Measurements from ENCODE around the gene TBXT.

Gene TBXT

GRCh38 chr6:166162599-166163342 lies 4.9 kb downstream of the TBXT start:
- no peak for TF ChIP-seq CTCF (IDR thresholded peaks at IDR 0.05; ENCODE audit: low read depth, low read length)
- no peak overlapping the region for H3K4me3 ChIP-seq (ENCODE audit: low read depth, low read length)

GRCh38 chr6:166157930-166158617 lies 9.6 kb downstream of the TBXT start:
- no peak overlapping the region for H3K4me3 ChIP-seq (ENCODE audit: low read depth, low read length)
- TF ChIP-seq CTCF (IDR thresholded peaks at IDR 0.05; ENCODE audit: low read depth, low read length): no peak

GRCh38 chr6:166156942-166157341 lies 10.7 kb downstream of the TBXT start:
- no peak overlapping the region for H3K4me3 ChIP-seq (ENCODE audit: low read depth, low read length)
- no peak for TF ChIP-seq CTCF (IDR thresholded peaks at IDR 0.05; ENCODE audit: low read depth, low read length)

GRCh38 chr6:166153966-166154365 lies 13.7 kb downstream of the TBXT start:
- TF ChIP-seq CTCF (IDR thresholded peaks at IDR 0.05; ENCODE audit: low read depth, low read length): no peak

GRCh38 chr6:166152660-166153059 lies 15.0 kb downstream of the TBXT start:
- H3K4me3 ChIP-seq (ENCODE audit: low read depth, low read length): no peak overlapping the region
- no peak for TF ChIP-seq CTCF (IDR thresholded peaks at IDR 0.05; ENCODE audit: low read depth, low read length)

More at GRCh38 chr6:166153966-166154365, 13.7 kb downstream of the TBXT start:
- H3K4me3 ChIP-seq (ENCODE audit: low read depth, low read length): no peak overlapping the region

- no peak overlapping the region for H3K4me3 ChIP-seq (ENCODE audit: low read depth, low read length)
- TF ChIP-seq CTCF (IDR thresholded peaks at IDR 0.05; ENCODE audit: low read depth, low read length): no peak
These were observed 15.9 kb downstream of the TBXT start for GRCh38 chr6:166151798-166152197.

GRCh38 chr6:166145751-166146150 lies 21.9 kb downstream of the TBXT start:
- TF ChIP-seq CTCF (IDR thresholded peaks at IDR 0.05; ENCODE audit: low read depth, low read length): no peak

More at GRCh38 chr6:166145751-166146150, 21.9 kb downstream of the TBXT start:
- H3K4me3 ChIP-seq (ENCODE audit: low read depth, low read length): no peak overlapping the region
